Smooth muscle cell (in vitro differentiated cells): ENCODE measurements around the gene POLDIP2. TPM values are rescaled to one million over a fixed set of nuclear protein-coding genes. Genes with fewer than 3 reads are reported as not detected.
A peak's percentile ranks its signal among the peaks of the same experiment; 100 is the strongest.

Source experiments
- DNase-seq: peaks from one replicate; lab custom pipeline; 2025; ENCODE audit not compliant: unreplicated experiment; lab: John Stamatoyannopoulos, UW
- H2AFZ ChIP-seq: fragments of 200-600 bp; sonication (generic); 2 replicates; pipeline ENCODE4 v1.6.0; 2016; ENCODE audit warnings: antibody characterized with exemption, low read depth, mild to moderate bottlenecking
- H3F3A ChIP-seq: fragments of 200-600 bp; sonication (generic); 2 replicates; pipeline ENCODE4 v1.6.0; 2017; ENCODE audit warnings: antibody characterized with exemption, low read depth
- H3K27ac ChIP-seq: fragments of 200-600 bp; sonication (generic); 2 replicates; pipeline ENCODE4 v1.5.1; 2016; ENCODE audit warnings: low read depth, mild to moderate bottlenecking
- H3K27me3 ChIP-seq: fragments of 200-600 bp; sonication (generic); 2 replicates; pipeline ENCODE4 v1.6.1; 2016; ENCODE audit warnings: low read depth, mild to moderate bottlenecking
- H3K36me3 ChIP-seq: fragments of 200-600 bp; sonication (generic); 2 replicates; pipeline ENCODE4 v1.5.1; 2016; ENCODE audit warnings: low read depth
- H3K4me1 ChIP-seq: fragments of 200-600 bp; sonication (generic); 2 replicates; pipeline ENCODE4 v1.5.1; 2016; ENCODE audit warnings: low read depth
- H3K4me2 ChIP-seq: fragments of 200-600 bp; sonication (generic); 2 replicates; pipeline ENCODE4 v1.6.0; 2016; ENCODE audit warnings: mild to moderate bottlenecking
- H3K4me3 ChIP-seq: fragments of 200-600 bp; sonication (generic); 2 replicates; pipeline ENCODE4 v1.5.1; 2016; ENCODE audit warnings: mild to moderate bottlenecking
- H3K79me2 ChIP-seq: fragments of 200-600 bp; sonication (generic); 2 replicates; pipeline ENCODE4 v1.6.0; 2016; ENCODE audit warnings: low read depth, mild to moderate bottlenecking
- H3K9ac ChIP-seq: fragments of 200-600 bp; sonication (generic); 2 replicates; pipeline ENCODE4 v1.6.0; 2016; ENCODE audit warnings: low read depth
- H3K9me3 ChIP-seq: fragments of 200-600 bp; sonication (generic); replicated peaks from 2 replicates; pipeline ENCODE4 v1.5.1; 2016; ENCODE audit warnings: low read depth
- H4K20me1 ChIP-seq: fragments of 200-600 bp; sonication (generic); 2 replicates; pipeline ENCODE4 v1.6.0; 2016; ENCODE audit warnings: low read depth
- WGBS: methylation state at CpG from one replicate; pipeline ENCODE4 v1.1.7; 2016; ENCODE audit warnings: low lambda C conversion rate; 5-methylcytosine and 5-hydroxymethylcytosine counted together
- polyA plus RNA-seq: library from polyadenylated mRNA; unstranded; fragments of >200 nt; fragmentation: Nextera tagmentation; extraction: Ambion mirVana; gene quantifications from 2 replicates; pipeline ENCODE4 v1.2.1, GENCODE V29; 2016
- total RNA-seq: library from RNA; depleted of rRNA; stranded (reverse); fragments of >200 nt; gene quantifications from 2 replicates; pipeline ENCODE4 v1.2.3, GENCODE V29; 2014
- TF ChIP-seq, protein P1 (sequence below): fragments of 200-600 bp; sonication (generic); IDR thresholded peaks from 2 replicates; pipeline ENCODE4 v1.5.1; 2017; ENCODE audit warnings: borderline replicate concordance, mild to moderate bottlenecking, antibody characterized with exemption; ENCODE audit not compliant: insufficient read depth, poor library complexity, severe bottlenecking

Gene POLDIP2
- total and polyA plus RNA-seq, 2 experiments from 2014 or later, result 52.6 to 83.2 TPM

- no peaks in the 10 kb centered on the region for H3K27me3 ChIP-seq
- peaks cover 30% of the 10 kb centered on the region for H3F3A ChIP-seq
- peak overlapping the region; percentile 12 for H3K9ac ChIP-seq
- WGBS, result 81% methylated on average over 7 of the region's 7 CpGs
- no peaks in the 10 kb centered on the region for H3K79me2 ChIP-seq
- no peak overlapping the region for H2AFZ ChIP-seq
- no peaks in the 10 kb centered on the region for H3K9me3 ChIP-seq
- H3K4me3 ChIP-seq, result no peak overlapping the region
- peak overlapping the region; percentile 31 for H3K4me2 ChIP-seq
- peaks cover 4% of the 10 kb centered on the region for H3K36me3 ChIP-seq
- H3K27ac ChIP-seq, result peak overlapping the region; percentile 85
- TF ChIP-seq, protein P1, sequence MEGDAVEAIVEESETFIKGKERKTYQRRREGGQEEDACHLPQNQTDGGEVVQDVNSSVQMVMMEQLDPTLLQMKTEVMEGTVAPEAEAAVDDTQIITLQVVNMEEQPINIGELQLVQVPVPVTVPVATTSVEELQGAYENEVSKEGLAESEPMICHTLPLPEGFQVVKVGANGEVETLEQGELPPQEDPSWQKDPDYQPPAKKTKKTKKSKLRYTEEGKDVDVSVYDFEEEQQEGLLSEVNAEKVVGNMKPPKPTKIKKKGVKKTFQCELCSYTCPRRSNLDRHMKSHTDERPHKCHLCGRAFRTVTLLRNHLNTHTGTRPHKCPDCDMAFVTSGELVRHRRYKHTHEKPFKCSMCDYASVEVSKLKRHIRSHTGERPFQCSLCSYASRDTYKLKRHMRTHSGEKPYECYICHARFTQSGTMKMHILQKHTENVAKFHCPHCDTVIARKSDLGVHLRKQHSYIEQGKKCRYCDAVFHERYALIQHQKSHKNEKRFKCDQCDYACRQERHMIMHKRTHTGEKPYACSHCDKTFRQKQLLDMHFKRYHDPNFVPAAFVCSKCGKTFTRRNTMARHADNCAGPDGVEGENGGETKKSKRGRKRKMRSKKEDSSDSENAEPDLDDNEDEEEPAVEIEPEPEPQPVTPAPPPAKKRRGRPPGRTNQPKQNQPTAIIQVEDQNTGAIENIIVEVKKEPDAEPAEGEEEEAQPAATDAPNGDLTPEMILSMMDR, result peak; percentile 19
- peaks cover 40% of the 10 kb centered on the region for H4K20me1 ChIP-seq
- no peaks in the 10 kb centered on the region for H3K4me1 ChIP-seq
- no peak for DNase-seq
Observed at GRCh38 chr17:28346746-28347246, 10.5 kb downstream of the POLDIP2 start.

DNA sequence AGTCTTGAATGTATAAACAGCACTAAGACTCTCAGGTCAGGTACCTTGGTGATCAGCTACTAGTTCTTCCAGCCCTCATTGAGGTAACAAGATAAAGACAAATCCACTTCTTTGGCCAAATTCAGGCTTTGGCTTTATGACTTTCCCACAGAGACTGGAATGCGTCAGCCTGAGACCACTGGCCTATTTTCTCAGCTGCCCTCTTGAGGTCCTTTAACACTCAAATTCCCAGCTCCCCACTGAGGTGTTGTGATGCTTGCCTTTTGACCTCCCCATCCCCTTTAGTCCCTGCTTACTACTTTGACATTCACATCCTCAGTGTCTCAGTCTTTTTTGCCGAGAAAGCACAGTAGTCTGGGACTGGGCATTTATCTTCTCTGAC lies 11.1 kb downstream of the POLDIP2 start:
- Histone ChIP-seq H3F3A (peaks cover 30% of the 10 kb centered on the region), H4K20me1 (peaks cover 44% of the 10 kb centered on the region), H3K36me3 (peaks cover 4% of the 10 kb centered on the region), H3K27me3 (no peaks in the 10 kb centered on the region), H3K4me2 (no peak overlapping the region), H3K79me2 (no peaks in the 10 kb centered on the region), H3K9me3 (no peaks in the 10 kb centered on the region), H3K4me3 (no peak overlapping the region), H3K4me1 (no peaks in the 10 kb centered on the region), H3K9ac (peak overlapping the region; percentile 12), H3K27ac (peak overlapping the region; percentile 85), H2AFZ (no peak overlapping the region)
- 87% methylated on average over 2 of the region's 2 CpGs for WGBS
- TF ChIP-seq, protein P1, result no peak
- DNase-seq, result no peak

DNA sequence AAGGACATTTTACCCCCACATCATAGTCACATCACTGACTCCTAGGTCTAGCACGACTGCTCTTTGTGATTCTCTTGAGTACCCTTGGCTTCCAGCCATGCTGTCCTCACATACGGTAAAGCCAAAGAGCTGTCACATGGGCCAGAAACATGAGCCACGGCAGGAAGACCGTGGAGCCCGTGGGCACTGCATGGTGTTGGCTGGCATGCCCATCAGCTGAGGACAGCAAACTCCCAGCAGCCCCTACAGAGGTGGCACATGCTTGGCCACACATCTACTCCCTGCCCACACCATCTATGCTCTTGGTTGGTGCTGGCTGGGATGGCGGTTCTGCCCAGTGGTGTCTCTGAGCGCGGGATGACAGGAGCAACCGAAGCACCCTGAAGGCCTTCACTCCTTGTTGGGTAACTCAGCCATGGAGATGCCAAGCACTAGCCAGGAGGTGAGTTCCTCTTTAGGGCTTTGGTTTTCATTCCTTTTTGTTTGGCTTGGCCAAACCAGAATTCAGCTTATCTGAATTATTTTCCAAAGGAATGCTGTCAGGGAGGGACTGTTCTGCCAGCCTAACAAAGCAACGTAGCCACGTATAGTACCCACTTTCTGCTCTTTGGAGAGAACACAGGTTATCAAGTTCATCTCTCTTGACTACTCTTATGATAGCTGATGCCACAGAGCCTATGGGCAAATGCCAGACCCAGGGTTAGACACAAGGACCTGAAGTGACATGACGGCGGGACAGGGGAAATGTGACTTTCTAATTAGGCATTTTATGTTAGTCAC lies 11.7 kb downstream of the POLDIP2 start:
- Histone ChIP-seq H3K4me1 (no peaks in the 10 kb centered on the region), H3K79me2 (no peaks in the 10 kb centered on the region), H3K4me3 (no peak overlapping the region), H4K20me1 (peaks cover 50% of the 10 kb centered on the region), H3F3A (peaks cover 30% of the 10 kb centered on the region), H3K9ac (no peak overlapping the region), H3K36me3 (peaks cover 4% of the 10 kb centered on the region), H3K27ac (peak overlapping the region; percentile 85), H3K4me2 (no peak overlapping the region), H2AFZ (no peak overlapping the region), H3K27me3 (no peaks in the 10 kb centered on the region), H3K9me3 (no peaks in the 10 kb centered on the region)
- 91% methylated on average over 13 of the region's 13 CpGs for WGBS
- no peak for DNase-seq
- TF ChIP-seq, protein P1, result no peak

- Histone ChIP-seq H3F3A (peaks cover 20% of the 10 kb centered on the region), H4K20me1 (peaks cover 62% of the 10 kb centered on the region), H3K27me3 (no peaks in the 10 kb centered on the region), H2AFZ (no peak overlapping the region), H3K9me3 (no peaks in the 10 kb centered on the region), H3K9ac (no peak overlapping the region), H3K4me3 (no peak overlapping the region), H3K36me3 (no peaks in the 10 kb centered on the region), H3K4me2 (no peak overlapping the region), H3K79me2 (peaks cover 8% of the 10 kb centered on the region), H3K4me1 (no peaks in the 10 kb centered on the region), H3K27ac (peak overlapping the region; percentile 85)
- TF ChIP-seq, protein P1, result no peak
- DNase-seq, result no peak
- WGBS, result 94% methylated on average over 19 of the region's 19 CpGs
Observed at GRCh38 chr17:28344435-28344901, 12.9 kb downstream of the POLDIP2 start.
